DLD1 (cell line): Measurements from ENCODE around the gene SLC30A7.
"Not testable (repeated sequence)": the region's sequence is repeated elsewhere in the genome, so short reads cannot be mapped to it uniquely, and the experiment has no call there.

Experiments
- in situ Hi-C: cut with HindIII; loops from 2 replicates; pipeline ENCODE4 v1.10.0; 2017; ENCODE audit warnings: low sequenced_read_pairs

The SLC30A7 gene

DNA sequence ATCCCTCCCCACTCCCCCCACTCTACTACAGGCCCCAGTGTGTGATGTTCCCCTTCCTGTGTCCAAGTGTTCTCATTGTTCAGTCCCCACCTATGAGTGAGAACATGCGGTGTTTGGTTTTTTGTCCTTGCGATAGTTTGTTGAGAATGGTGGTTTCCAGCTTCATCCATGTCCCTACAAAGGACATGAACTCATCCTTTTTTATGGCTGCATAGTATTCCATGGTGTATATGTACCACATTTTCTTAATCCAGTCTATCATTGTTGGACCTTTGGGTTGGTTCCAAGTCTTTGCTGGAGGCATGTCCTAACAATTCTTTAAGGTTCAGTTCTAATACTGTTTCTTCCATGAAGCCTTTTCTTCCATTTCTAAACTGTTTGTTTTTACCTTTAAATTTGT lies 37.7 kb downstream of the SLC30A7 start:
- in situ Hi-C loops, result not testable (repeated sequence)

GRCh38 chr1:100936194-100936967 lies 40.5 kb downstream of the SLC30A7 start:
- in situ Hi-C loops, result no loop called here

GRCh38 chr1:100941098-100941527 lies 45.2 kb downstream of the SLC30A7 start:
- in situ Hi-C loops, result no loop called here

DNA sequence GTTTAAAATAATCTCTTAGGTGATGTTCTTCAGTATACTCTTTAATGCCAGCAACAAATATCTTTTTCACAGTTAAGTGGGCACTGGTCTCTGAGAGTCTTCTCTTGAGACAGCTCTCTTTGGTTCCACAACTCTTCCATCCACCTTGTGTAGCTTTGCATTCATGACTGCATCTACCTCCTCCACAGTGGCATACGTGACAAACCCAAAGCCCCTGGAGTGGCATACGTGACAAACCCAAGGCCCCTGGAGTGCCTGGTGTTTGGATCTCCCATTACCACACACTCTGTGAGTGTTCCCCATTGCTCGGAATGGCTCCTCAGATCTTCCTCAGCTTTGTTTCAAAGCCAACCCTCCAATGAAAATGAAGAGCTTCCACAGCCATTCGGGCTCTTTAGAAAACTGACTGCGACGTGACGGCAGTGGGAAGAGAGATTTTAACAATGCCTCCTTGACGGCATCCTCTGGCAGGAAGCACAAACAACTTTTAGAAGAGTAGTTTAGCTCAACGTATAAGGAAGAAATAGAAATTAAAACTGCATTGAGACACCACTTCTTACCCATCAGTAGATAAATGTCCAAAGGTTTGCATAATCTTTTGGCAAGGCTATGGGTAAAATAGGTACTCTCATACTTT lies 45.8 kb downstream of the SLC30A7 start:
- in situ Hi-C loops, result no loop called here

DNA sequence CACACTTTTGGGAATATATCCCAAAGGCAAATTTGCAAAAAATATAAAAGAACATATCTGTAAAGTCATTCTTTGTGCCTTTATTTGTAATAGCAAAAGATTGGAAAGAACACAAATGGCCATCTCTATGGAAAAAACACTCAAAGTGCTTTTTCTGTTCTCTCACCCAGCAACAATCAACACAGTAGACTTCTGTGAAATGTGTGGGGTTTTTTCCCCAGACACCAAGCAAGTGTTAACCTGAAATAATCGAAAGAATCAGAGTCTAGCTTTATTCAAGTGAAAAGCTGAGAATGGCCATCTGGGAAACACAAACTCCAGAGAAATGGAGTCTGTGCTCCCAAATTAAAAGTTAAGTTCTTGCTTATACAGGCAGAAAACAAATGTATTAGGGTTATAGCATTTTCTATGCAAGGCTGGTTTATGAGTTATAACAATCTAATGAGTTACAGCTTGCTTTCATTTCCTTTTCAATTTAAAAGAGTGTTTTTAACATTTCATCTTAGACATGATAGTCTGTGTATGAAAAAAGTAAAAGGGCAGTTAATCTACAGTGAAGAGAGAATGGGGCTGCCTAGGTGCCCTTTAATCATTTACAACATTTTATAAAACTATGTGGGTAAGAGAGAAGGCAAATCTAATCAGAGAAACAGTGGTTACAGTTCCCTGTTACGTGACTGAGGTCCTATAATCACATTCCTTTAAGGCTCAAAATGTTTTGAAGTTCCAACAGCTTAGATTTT lies 46.6 kb downstream of the SLC30A7 start:
- in situ Hi-C loops, result no loop called here

GRCh38 chr1:100943533-100943932 lies 47.6 kb downstream of the SLC30A7 start:
- in situ Hi-C loops, result no loop called here

DNA sequence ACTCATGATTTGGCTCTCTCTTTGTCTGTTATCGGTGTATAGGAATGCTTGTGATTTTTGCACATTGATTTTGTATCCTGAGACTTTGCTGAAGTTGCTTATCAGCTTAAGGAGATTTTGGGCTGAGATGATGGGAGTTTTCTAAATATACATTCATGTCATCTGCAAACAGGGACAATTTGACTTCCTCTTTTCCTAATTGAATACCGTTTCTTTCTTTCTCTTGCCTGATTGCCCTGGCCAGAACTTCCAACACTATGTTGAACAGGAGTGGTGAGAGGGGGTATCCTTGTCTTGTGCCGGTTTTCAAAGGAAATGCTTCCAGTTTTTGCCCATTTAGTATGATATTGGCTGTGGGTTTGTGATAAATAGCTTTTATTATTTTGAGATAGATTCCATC lies 50.2 kb downstream of the SLC30A7 start:
- in situ Hi-C loops, result not testable (repeated sequence)

- in situ Hi-C loops, result not testable (repeated sequence)
These were observed 51.9 kb downstream of the SLC30A7 start for GRCh38 chr1:100947816-100948215.

DNA sequence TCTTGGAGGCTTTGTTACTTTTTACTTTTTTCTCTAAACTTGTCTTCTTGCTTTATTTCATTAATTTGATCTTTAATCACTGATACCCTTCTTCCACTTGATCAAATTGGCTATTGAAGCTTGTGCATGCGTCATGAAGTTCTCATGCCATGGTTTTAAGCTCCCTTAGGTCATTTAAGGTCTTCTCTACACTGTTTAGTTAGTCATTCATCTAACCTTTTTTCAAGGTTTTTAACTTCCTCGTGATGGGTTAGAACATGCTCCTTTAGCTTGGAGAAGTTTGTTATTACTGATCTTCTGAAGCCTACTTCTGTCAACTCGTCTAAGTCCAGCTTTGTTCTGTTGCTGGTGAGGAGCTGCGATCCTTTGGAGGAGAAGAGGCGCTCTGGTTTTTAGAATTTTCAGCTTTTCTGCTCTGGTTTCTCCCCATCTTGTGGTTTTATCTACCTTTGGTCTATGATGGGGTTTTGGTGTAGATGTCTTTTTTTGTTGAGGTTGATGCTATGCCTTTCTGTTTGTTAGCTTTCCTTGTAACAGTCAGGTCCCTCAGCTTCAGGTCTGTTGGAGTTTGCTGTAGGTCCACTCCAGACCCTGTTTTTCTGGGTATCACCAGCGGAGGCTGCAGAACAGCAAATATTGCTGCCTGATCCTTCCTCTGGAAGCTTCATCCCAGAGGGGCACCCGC lies 53.0 kb downstream of the SLC30A7 start:
- in situ Hi-C loops, result not testable (repeated sequence)

- in situ Hi-C loops, result not testable (repeated sequence)
These were observed 53.7 kb downstream of the SLC30A7 start for GRCh38 chr1:100949515-100950158.

- in situ Hi-C loops, result no loop called here
These were observed 54.4 kb downstream of the SLC30A7 start for GRCh38 chr1:100950337-100950736.

DNA sequence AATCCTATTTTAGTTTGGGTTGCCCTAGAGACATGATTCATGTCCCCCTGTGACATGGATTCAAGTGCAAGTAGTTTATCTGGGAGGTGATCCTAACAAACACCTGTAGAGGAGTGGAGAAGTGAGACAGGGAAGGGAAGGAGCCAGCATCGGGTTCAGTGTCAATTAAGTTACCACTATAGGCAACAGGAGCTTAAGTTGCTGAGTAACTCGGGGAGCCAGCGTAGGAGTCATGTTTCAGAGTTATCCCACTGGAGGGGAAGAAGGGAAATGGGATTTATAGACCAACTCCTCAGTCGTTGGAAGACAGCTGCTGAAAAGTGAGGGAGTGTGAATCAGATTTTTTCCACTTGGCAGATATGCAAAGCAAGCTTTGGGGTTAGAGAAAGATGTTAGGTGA lies 54.9 kb downstream of the SLC30A7 start:
- in situ Hi-C loops, result no loop called here

- in situ Hi-C loops, result no loop called here
These were observed 56.3 kb downstream of the SLC30A7 start for GRCh38 chr1:100952104-100952745.

- in situ Hi-C loops, result not testable (repeated sequence)
These were observed 57.1 kb downstream of the SLC30A7 start for GRCh38 chr1:100952970-100953369.

GRCh38 chr1:100953960-100954730 lies 58.3 kb downstream of the SLC30A7 start:
- in situ Hi-C loops, result no loop called here

DNA sequence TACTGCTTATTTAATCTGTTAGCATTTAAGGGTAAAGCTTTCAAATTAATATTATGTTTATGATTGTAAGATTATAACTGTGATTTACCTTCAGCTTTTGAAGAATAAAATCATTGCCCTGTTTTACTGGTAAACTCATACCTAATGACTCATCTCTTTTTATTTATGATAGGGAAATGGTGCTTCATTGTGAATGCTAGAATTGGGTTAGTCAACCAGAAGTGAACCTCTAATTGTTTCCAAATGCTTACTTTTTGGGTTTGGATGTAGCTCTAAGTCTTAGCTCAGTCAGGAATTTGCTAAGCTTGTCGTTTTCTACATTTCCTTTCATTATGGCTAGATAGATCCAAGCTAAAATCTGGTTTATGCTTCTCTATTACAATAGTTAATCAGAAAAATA lies 59.4 kb downstream of the SLC30A7 start:
- in situ Hi-C loops, result no loop called here

GRCh38 chr1:100959502-100960060 lies 63.7 kb downstream of the SLC30A7 start:
- in situ Hi-C loops, result no loop called here

DNA sequence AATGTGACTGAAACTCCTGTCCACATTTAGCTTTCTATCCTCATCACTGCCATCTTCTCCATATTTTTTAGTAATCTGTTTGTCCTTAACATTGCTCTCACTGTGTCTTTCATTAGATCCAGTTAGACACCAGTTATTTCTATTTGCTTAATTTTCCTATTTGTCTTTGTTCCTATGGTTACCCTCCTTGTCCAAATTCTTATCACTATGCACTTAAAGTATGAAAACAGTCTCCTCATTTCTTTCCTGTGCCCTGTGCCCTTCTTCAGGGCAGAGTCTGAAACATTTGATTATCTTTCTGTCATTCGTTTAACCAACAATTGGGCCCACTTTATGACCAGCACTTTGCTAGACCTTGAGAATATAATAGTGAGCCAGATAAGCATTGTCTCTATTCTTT lies 64.2 kb downstream of the SLC30A7 start:
- in situ Hi-C loops, result no loop called here

DNA sequence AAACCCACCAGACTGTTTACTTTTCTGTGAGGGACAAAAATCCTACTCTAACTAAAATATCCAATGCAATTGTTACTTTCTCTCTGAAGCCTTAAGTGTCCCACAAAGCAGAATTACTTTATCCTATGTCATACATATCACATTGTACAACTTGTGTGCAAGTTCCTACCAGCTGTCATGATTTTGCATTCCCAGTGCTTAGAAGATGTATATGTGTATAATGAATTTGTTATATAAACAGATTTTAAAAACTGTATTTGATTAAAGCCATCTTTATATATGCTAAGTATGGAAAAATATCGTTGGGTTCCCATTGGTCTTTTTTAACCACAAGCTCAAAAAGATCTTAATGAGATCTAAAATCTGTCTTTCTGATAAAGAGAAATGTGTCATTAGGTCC lies 72.7 kb downstream of the SLC30A7 start:
- in situ Hi-C loops, result no loop called here
